NCI-H2029 (cell line): ENCODE results near the gene CFAP299.

Experiments
- DNase-seq: peaks from one replicate; lab custom pipeline; 2025; lab: John Stamatoyannopoulos, UW

The CFAP299 gene

GRCh38 chr4:80388284-80388607, 52.7 kb downstream of the CFAP299 start:
- no peak for DNase-seq

GRCh38 chr4:80390178-80390577, 54.6 kb downstream of the CFAP299 start:
- no peak for DNase-seq

DNA sequence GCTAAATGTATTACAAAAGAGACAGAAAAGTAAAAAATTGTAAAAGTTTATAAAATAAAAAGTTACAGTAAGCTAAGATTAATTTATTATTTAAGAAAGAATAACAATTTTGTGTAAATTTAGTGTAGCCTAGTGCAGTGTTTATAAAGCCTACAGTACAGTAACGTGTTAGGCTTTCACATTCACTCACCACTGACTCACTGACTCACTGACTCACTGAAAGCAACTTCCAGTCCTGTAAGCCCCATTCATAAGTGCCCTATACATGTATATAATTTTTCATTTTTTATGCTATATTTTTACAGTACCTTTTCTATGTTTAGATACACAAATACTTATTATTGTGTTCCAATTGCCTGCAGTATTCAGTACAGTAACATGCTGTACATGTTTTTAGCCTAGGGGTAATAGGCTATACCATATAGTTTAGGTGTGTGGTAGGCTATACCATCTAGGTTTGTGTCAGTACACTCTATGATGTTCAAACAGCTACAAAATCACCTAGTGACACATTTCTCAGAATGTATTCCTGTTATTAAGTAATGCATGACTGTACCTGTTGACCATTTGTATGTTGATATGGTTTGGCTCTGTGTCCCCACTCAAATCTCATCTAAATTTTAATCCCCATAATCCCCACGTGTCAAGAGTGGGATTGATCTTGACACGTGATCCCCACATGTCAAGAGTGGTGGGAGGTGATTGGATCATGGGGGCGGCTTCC, 57.9 kb downstream of the CFAP299 start:
- no peak for DNase-seq

DNA sequence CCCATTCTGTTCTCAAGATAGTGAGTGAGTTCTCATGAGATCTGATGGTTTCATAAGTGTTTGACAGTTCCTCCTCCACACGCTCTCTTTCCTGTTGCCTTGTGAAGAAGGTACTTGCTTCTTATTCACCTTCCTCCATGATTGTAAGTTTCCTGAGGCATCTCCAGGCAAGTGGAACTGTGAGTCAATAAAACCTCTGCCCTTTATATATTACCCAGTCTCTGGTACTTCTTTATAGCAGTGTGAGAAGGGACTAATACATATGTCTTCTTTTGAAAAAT, 58.4 kb downstream of the CFAP299 start:
- no peak for DNase-seq

GRCh38 chr4:80407246-80407645, 71.7 kb downstream of the CFAP299 start:
- DNase-seq, result no peak

GRCh38 chr4:80409809-80410208, 74.3 kb downstream of the CFAP299 start:
- DNase-seq, result no peak

DNA sequence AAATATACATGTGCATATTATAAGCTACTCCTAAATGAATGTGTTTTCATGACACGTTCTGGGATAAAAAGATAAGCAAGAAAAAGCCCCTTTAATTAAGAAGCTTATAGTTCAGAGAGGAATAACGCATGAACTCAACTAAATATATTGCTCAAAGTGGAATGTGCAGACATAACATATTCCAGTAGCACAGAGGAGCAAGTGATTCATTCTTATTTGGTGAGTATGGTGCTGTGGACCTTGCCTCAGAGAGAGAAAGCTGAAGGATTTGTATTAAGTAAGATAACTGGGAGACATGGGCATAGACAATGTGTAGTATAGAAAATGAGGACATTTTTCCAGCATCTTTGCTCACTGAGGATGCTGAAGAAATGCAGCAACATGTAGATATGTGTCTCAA, 76.8 kb downstream of the CFAP299 start:
- DNase-seq, result no peak

DNA sequence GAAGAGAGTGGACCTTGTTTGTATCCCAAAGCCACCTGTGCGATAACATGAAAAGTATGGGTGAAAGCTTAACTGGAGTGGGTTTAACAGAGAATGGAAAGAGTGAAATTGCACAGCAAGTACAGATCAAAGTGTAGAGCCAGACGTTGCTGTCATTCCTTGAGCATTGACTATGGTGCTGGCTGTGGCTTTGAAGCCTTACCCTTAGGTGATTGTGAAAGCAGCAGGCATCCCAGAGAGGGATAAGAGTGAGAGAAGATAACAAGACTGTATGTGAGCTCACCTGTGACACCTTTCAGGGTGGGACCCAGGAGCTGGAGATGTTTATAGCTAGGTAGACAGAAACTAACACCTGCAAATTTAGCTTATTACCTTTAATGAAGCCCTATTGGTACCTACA, 77.6 kb downstream of the CFAP299 start:
- no peak for DNase-seq

GRCh38 chr4:80417019-80417418, 81.5 kb downstream of the CFAP299 start:
- DNase-seq, result no peak

GRCh38 chr4:80419946-80420345, 84.4 kb downstream of the CFAP299 start:
- DNase-seq, result no peak

- DNase-seq, result no peak
Measured at GRCh38 chr4:80420638-80421037, 85.1 kb downstream of the CFAP299 start.

DNA sequence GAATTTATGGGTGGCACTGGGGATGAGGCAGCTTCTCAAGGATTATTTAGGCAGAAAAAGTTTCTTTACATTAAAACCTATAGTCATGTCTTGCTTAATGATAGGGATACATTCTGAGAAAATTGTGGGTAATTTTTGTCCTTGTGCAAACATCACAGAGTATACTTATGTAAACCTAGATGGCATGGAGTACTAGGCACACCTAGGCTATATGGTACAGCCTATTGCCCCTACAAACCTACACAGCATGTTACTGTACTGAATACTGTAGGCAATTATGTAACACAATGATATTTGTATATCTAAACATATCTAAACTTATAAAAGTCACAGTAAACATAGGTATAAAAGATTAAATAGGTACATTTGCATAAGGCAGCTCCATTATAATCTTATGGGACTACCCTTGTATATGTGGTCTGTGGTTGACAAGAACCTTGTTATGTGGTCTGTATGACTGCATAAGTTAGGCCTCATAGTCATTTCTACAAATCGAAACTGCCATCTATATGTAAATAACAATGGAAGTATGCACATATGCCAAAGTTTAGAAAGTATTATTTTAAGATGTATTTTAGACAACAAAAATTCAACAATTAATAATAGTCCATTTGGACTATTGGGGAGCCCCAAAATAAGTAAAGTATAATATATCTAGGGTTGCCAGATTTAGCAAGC, 87.3 kb downstream of the CFAP299 start:
- DNase-seq, result no peak

DNA sequence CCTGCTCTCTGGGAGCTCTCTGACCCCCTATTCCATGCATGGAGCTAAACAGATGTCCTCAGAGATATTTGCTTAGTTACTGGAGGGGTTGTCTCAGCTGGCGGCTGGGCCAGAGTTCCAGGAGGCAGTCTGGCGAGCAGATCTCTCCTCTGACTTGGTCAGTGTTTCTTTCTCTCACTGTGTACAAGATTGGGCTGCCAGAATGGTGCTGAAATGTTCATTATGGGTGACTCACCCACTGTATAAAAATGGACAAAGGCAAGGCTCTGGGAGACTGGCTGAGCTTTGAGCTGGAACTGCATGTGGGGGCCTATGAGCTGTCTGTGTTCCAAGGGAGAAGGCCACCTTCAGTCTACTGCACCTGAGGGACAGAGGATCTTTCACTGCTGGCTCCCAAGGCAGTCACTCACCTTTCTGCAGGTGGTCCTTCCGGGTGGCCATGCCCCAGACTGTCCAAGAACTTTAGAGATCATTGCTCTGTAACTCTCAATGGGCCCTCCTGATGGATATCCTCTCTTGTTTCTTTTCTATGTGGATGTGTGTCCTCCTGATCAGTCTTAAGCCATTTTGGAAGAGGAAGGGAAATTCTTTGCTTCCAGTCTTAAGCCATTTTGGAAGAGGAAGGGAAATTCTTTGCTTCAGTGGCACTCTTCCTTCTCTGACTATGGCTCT, 88.2 kb downstream of the CFAP299 start:
- DNase-seq, result no peak

GRCh38 chr4:80424225-80424581, 88.7 kb downstream of the CFAP299 start:
- no peak for DNase-seq

DNA sequence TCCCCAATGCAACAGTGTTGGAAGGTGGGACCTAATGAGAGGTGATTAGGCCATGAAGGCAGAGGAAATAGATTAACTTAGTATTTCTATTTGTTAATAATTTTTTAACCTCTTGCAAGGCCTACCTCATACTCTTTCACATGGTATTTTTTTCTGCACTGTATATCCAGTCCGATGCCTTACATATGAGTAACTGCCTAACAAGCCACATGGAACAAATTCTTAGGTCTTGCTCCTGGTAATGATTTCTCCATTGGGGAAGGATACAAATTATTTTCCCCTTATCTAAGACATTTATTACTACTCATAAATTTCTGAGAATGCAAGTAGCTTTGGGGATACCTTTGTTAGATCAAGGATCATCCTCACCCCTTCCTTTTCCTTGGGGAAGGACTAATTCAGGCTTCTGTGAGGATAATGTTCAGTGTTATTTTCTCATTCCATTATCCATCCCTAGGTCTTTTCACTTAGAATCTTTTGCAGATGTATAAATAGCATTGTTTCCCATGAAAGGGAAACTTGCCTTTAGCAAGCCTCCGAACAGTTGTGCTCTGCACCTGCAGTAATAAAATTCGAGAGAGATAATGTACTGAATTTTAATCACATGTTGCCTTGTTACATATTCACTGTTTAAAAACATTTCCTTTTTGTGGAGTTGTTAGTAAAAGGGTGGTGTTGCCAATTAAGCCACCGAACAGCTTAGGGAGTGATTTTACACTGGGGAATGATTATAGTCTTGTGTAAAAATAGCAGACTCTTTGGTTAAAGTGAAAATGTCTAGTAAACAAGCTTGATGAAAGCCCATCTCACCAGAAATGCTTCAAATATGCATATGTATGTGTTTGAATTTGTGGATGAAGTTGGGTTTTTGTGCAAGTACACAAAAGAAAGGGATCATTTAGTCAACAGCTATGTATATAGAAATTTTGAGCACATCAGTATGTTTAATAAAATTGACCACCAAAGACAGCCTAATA, 89.9 kb downstream of the CFAP299 start:
- no peak for DNase-seq

GRCh38 chr4:80431203-80431965, 95.9 kb downstream of the CFAP299 start:
- no peak for DNase-seq

GRCh38 chr4:80434238-80434637, 98.7 kb downstream of the CFAP299 start:
- DNase-seq, result no peak

DNA sequence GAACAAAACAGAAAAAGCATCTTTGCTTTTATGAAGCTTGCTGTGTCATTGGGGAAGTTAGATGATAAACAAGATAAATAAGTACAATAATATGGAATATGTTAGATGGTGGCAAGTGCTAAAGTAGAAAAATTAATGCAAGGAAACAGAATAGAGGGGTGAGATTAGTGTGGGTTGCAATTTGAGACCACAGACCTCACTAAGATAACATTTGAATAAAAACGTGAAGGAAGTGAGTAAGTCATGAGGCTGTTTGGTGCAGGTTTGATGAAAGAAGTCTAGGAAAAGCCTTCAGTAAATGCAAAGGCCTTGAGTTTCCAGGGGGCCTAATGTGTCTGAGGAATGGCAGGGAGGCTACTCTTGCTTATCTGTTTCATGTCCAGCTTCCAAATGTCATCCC, 102.5 kb downstream of the CFAP299 start:
- DNase-seq, result no peak

DNA sequence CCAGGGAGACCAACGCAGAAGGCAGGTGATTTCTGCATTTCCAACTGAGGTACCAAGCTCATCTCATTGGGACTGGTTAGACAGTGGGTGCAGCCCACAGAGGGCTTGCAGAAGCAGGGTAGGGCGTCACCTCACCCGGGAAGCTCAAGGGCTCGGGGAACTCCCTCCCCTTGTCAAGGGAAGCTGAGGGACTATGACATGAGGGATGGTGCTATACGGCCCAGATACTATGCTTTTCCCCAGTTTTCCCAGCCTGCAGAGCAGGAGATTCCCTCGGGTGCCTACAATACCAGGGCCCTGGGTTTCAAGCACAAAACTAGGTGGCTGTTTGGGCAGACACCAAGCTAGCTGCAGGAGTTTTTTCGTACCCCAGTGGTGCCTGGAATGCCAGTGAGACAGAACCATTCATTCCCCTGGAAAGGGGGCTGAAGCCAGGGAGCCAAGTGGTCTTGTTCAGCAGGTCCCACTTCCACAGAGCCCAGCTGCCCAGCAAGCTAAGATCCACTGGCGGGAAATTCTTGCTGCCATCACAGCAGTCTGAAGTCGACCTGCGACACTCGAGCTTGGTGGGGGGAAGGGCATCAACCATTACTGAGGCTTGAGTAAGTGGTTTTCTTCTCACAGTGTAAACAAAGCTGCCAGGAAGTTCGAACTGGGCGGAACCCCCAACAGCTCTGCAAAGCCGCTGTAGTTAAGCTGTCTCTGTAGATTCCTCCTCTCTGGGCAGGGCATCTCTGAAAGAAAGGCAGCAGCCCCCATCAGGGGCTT, 103.9 kb downstream of the CFAP299 start:
- DNase-seq, result peak; percentile 24

- no peak for DNase-seq
Measured at GRCh38 chr4:80446248-80446647, 110.7 kb downstream of the CFAP299 start.

DNA sequence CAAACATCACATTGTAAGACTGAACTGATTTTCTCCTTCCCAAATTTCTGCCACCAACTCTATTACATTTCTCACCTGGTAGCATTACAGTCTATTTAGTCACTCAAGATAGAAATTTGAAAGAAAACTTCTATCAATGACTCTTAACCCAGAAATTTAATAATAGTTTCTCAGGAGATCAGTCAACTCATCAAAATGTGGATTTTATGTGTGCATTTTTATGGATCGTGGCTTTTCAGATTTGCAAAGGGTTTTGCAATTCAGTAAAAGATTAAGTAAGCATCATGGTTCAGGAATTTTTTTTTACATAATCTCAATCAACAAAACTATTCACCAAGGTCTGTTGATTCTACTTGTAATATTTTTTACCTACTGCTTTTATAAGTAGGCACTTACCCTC, 111.1 kb downstream of the CFAP299 start:
- DNase-seq, result no peak
